ENCODE measurements around the gene MTMR11.
"Not testable (repeated sequence)": the region's sequence is repeated elsewhere in the genome, so short reads cannot be mapped to it uniquely, and the experiment has no call there.

MTMR11 gene

DNA sequence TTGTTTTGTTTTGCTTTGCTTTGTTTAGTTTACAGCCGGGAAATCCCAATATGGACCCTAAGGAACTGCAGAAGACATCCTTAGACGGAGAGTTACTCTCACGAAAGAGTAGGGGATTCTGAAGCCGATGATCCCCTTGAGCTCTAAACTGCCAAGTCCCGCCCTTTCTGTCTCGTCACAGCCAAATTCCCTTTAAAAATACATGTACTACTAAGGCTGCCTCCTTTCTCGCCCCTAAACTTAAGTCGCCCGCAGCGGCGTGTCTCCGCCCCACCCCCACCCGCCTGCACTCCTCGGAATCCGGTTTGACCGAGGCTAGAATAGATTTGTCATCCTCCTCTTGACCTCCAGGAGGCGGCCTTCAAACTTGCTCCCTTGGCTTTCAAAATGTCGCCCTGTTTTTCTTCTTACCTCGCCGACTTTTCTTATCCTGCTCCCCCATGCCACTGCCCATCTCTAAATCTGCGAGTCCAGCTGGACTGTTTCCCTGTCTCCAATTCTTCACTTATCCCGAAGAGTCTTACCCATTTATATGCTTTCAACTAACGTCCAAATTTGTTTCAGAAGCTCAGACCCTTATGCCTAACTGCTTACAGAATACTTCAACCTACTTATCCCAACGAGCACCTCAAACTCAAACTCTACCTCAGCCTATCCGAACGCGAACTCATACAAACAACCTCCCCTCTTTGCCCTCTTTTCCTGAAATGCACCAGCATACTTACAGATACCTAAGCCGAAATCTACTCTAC lies 48.3 kb downstream of the MTMR11 start:
- DNase-seq: peak; percentile 86 to 87

- DNase-seq: peak; percentile 94 to 95
Observed at GRCh38 chr1:149887456-149888246, 49.0 kb downstream of the MTMR11 start.

DNA sequence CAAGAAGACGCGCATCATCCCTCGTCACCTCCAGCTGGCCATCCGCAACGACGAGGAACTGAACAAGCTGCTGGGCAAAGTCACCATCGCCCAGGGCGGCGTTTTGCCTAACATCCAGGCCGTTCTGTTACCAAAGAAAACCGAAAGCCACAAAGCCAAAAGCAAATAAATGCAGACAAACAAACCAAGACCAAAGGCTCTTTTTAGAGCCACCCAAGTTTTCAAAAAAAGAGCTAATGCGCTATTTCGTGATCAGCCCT lies 49.6 kb downstream of the MTMR11 start:
- DNase-seq: peak in 1 of 2 donors; percentile 68

GRCh38 chr1:149886396-149887195 lies 50.1 kb downstream of the MTMR11 start:
- DNase-seq: peak; percentile 96 to 97

- not testable (repeated sequence) for DNase-seq
Observed at GRCh38 chr1:149886121-149886395, 50.6 kb downstream of the MTMR11 start.

DNA sequence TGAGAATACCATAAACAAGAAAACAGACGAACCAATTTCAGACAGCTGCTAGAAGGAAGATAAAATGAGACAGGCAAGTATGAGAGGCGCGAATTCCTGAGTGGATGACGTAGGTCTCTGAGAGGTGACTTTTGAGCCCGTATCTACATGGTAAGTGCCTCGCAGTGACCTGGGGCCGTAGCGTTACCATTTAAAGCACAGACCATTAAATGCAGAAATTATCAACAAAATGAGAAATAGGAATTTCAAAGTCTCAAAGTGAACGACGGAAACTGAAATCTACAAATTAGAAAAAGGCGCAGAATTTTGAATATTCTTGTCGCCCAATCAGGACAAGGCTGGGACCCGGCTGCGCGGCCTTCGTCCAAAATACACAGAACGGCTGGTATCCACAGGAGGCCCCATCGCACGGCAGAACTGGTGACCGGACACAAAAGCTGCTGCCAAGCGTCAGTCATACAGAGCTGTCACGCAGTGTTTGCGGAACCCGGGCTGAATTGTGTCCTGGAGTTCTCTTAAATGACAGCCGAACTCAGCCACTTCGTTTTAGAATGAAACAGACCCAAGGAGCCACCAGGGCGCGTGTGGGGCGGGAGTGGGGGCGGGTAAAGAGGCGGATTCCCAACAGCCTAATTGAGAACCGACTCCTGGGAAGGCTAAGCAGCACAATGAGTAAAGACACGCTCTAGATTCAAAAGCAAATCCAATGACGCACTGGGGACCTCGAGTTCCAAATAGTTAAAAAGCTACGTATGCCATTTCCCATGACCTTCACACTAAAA lies 51.1 kb downstream of the MTMR11 start:
- DNase-seq: peak; percentile 65 to 71

DNA sequence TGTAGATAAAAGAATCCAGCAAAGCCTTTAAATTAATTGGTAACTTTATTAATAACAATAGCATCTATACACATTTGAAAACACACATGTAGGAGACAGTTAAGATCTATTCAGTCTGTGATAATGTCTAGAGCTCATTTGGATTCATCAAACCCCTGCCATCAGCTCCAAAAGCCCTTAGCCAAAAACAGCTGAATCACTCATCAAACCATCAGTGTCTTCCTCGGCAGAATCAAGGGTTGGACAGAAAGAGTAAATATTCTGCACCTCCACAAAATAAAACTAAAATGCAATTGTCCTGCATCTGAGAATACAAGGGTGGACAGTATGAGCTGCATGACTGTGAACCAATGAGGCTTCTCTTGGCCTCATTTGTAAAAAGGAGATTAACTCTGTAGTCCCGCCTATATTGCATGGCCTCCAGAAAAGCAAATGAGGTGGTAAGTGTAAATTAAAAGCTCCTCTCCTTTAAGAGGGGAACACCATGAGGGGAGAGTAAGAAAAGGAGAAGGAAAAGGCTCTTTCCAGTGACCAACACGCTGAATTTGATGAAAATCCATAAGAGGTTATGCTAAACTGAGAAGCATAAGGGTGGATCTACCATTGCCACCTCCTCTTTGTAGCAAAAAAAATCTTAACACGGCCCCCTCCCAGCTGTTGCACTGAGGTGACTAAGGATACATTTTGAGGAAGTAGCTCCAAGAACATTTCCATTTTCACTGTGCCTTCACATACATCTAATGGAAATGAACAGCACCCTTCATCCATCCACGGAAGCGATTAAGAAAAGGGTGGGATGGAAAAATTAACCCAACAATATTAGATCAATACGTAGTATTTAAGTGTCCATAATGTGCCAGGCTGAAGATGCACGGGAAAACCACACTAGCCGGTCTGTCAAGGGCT lies 52.0 kb downstream of the MTMR11 start:
- peak; percentile 15 to 24 for DNase-seq

DNA sequence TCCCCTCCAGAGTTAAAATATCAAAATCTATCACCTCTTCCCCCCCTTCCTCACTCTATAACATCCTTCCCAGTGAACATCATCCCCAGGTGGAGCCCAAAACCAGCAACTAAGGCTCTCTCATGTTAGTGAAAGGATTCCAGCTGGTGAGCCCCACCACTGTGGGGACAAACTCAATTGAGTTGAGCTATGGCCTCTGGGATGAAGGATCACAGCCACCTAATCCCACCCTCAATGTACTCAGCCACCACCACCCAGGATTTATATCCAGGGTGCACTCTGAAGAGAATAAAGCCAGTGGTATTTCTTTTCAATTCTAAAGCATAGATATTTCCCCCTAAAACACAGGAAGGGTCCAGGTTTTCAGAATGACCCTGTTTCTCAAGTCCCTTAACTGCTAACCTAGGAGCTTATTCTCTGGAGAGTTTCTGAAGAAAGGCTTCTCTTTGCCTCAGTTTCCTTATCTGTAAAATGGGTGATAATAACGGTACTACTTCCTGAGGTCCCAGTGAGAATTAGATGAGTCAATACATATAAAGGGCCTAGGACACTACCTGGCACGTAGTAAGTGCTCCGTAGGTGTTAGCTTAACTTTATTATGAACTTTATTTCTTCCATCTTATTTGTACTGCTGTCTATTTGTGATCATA lies 53.0 kb downstream of the MTMR11 start:
- no peak for DNase-seq

GRCh38 chr1:149881876-149882275 lies 54.8 kb downstream of the MTMR11 start:
- no peak for DNase-seq

- no peak for DNase-seq
Observed at GRCh38 chr1:149879556-149879955, 57.1 kb downstream of the MTMR11 start.

All from CD4-positive, alpha-beta T cell treated with Interleukin-1 beta for 1 hour (primary cell).